ENCODE results near the gene P2RY2.
"Not testable (repeated sequence)": the region's sequence is repeated elsewhere in the genome, so short reads cannot be mapped to it uniquely, and the experiment has no call there.

Gene P2RY2

DNA sequence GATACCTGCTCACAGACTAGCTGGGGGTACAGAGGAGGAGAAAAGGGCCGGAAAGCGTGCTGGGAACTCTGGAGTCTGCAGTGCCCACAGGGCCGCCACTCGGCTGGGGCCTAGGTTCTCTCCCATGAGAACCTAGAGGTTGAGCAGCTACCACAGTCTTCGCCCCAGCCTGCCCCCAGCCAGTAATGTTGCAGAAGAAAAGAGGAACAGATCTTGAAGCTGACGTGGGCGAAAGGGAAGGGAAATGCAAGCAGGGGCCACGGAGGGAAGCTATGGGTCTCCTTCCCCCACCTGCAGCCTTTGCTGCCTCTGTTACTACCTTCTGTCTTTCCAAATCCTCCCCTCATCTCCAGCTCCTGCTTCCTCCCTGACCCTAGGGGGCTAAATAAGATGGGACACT, 28.8 kb upstream of the P2RY2 start:
- DNase-seq: no peak

DNA sequence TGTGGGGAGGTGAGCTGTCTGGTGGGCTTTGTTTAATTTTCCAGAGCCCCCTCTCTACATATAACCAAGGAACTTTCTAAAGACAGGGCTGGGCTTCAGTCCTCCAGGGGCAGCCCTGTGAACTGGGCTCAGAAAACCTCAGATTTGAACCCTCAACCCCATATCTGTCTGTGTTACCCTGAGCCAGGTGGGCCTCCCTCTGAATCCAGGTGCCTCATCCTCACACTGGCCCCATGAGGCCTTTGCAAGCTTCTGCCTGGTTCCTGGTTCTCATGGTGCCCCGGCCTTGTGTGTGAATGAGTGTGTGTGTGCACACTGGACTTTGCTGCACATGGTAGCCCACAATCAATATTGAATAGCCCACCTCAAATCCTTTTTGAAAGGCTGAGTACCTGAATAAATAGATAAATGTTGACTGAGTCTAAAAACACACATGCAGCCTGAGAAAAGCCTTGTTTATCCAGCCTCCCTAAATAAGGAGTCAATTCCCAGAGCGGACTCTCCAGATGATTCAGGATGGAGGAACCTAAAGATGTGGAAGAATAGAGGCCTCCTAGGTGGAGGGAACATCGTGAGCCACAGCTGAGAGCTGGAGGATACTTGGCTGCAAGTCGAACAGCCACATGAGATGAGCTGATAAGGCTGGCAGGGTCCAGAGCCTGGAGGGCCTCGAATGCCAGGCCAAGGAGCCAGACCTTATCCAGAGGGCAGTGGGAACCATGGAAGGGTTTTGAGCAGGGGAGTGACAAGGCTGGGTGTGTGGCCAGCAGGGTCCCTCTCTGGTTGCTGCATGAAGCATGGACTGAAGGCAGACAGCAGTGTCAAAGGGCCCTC, 28.1 kb upstream of the P2RY2 start:
- DNase-seq: no peak

DNA sequence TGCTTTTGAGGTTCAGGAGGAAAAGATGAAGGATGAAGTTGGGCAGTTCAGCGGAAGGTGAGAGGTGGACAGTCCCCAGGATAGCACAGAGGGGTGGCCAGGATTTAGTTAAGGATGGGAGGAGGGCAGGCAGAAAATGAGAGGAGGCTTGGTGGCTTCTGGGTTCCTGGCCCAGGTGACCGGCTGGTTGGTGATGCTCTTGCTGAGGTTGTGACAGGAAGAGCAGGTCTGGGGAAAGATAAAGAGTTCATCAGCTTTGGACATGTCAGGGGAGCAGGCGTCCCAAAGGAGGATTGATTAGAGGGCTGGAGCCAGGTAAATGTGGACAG, 27.6 kb upstream of the P2RY2 start:
- DNase-seq: no peak

DNA sequence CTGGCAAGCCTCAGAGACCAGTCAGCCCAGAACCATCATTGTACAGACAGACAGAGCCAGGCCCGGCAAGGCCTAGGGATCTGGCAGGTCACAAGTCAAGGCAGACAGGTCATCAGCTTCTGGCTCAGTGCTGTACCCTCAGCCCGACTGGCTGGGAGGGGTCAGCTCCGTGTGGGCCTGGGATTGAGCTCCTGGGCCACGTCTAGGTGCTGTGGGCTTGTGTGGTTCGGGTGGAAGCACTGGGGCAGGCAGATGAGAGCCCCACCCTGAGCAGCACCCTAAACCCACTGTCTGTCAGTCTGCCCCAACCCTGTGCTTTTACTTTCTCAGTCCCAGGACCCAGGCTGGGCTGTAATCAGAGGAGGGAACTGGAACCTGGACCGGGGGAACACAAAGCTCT, 26.9 kb upstream of the P2RY2 start:
- no peak for DNase-seq

DNA sequence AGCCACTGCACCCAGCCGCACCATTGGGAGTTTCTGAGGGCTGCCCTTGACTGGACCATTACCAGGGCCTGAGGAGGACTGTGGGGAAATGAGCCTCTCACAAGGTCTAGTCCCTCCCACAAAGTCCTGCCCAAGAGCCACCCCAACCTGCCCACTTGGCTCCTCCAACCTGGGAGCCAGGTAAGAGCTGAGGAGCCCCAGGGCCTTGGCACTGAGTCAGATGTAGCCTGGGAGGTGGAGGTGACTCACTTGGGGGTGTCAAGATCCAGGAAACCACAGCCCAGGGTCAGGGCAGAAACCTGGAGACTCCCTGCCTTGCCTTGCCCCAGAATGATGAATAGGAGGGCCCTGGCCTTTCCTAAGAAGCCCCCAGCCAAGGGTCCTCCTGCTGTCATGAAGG, 25.8 kb upstream of the P2RY2 start:
- peak; percentile 29 for DNase-seq

DNA sequence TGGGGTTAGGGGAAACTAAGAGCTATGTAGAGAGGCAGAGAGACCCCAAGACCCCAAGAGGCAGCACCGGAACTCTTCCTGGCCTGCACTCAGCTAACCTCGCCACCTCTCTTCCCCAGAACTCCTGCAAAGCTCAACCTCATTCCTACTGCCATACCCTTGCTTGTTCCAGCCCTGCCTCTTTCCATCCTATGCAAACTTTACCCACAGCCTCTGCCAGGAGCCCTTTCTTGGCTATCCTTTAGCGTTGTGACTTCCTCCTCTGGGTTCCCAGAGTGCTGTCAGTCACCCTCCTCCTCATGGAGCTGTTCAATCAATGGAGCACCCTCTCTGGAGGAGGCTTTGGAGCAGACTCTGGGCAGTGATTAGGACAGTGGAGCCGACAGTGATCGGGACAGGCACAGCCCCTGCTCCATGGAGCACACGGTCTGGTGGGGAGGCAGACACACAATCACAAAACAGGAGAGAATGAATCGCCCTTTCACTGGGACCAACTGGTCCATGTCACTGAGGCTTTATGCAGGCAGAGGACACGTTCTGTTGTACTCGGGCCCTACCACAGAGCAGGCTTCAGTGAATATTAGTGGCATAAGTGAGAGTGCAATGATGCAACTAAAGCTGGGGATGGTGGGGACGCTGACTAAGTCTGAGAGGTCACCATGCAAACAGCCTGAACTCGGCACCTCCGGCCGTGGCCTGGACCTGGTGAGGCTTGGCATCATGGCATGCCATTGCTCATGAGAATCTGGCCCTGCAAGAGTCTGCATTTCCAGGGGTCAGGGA, 24.6 kb upstream of the P2RY2 start:
- DNase-seq: no peak

DNA sequence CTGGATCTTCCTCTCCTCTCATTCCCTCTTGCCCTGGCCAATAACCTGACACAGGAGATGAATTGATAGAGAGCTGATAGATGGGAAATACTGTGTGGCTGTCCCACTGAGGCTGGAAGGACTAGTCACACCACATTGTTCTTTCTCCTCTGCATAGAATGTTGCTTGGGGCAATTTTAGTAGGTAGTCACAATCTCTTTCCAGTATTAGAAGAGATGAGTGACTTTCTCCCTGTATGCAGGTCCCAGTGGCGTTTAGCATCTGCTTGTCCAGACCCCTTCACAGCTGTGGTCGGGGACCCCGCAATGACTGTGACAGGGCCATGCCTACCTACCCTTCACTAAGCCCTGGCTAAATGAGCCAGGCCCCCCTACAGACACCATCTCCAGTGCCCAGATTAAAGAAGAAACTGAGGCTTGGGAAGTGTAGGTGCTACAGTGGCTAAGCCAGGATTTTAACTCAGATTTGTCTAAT, 24.0 kb upstream of the P2RY2 start:
- DNase-seq: no peak

DNA sequence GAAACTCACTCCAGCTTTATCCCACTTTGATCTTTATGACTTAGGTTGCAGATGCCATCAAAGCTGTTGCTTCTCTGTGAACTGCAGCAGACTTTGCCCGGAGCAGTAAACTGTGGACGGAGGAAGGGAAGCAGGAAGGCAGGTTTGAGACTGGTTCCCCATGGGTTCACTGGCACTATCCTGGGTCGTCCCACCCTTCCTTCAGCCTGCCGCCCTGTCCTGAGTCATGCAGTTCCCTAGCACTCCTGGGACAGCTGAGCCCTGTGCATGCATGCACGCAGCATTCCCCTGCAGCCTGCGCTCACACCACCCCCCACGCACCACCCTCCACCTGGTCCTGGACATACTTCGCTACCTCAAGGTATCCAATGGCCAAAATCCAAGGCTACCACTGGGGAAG, 23.5 kb upstream of the P2RY2 start:
- peak; percentile 19 for DNase-seq

DNA sequence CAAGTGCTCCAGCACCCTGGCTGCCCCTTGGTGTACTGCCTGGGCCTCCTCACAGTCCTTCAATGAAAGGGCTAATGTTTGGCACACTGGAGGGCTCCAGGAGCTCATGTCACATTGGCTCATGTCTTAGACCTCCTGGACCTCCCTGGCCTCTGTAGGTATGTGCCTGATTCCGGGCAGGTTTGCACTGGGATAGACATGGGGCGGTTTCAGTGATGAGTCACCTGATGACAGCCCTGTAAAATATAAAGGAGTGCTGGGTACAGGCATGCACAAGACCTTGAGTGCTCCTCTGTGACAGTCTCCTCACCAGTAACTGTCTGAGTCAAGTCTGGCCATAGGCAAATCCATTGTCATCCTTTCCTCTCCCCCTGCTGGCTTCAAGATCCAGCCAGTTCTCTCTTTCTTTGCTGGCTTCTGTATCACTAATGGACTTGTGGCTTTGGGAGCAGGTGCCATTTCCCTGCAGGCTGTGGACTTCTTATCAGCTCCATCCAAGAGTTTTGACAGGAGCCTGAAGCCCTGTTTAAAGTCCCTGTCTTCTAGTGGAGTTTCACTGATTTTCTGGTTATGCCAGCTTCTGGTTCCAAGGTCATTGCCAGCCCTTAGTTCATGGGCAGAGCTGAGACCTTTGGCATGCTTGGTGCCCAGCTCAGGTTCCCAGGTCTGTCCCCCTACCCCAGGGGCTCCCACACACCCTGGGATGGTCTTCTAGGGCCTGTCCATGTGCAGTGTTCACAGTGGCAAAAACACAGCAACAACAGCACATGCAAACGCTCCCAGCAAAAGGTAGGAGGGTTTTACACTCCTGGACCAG, 22.7 kb upstream of the P2RY2 start:
- DNase-seq: peak; percentile 21

DNA sequence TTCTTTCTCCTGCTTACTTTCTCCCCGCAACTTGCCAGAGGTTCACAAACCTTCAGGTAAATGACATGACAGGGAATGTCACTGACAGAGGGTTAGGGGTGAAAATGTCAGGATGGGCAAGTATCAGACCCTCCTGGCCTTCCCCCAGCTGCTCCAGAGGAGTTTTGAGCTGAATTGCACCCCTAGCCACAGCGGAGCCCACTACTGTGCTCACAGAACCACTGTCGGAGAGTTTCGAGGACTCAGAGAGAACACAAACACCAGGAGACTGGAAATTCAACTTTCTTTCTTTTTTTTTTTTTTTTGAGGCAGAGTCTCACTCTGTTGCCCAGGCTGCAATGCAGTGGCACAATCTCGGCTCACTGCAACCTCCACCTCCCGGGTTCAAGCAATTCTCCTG, 21.5 kb upstream of the P2RY2 start:
- DNase-seq: no peak

DNA sequence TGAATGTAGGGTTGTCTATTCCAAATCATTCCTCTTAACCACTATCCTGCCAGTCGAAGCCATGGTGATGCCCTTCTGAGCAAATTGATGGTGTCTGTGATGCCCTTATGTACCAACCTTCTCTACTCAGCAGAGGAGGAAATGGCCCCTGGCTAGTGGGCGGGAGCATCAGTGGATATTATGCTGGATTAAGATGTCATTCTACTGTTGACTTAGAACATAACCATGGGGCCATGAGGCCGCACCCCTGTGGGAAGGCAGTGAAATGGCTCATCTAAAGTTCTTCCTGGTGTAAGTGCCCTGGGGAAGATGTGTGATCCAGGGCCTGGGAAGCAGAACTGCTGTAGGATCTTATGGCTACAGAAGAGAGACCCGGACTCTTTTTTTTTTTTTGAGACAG, 20.7 kb upstream of the P2RY2 start:
- DNase-seq: no peak

DNA sequence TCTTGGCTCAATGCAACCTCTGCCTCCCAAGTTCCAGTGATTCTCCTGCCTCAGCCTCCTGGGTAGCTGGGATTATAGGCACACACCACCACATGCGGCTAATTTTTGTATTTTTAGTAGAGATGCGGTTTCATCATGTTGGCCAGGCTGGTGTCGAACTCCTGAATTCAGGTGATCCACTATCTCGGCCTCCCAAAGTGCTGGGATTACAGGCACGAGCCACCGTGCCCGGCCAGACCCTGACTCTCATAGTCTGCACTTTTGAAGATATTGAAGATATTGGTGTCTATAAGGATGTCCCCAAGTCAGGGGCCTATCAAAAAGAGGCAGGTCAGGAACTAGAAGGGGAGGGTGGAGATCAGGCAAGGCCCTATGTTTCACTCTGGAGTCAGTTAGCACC, 20.3 kb upstream of the P2RY2 start:
- DNase-seq: not testable (repeated sequence)

DNA sequence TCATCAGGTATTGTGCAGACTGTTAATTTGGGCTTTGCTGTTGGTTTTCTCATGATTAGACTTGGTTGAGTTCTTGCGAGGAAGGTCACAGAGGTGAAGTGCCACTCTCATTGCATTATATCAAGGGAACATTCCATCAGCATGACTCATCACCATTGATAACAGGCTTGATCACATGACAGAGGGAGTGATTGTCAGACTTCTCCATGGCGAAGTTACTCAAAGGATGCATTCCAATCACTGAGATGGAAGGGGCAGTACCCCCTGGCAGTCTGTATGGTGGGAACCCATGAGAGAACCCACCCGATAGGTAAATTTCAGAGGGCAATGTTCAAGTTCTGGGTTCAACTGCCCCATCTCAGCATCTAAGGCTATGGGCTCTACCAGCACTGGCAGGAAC, 19.4 kb upstream of the P2RY2 start:
- DNase-seq: peak; percentile 24

DNA sequence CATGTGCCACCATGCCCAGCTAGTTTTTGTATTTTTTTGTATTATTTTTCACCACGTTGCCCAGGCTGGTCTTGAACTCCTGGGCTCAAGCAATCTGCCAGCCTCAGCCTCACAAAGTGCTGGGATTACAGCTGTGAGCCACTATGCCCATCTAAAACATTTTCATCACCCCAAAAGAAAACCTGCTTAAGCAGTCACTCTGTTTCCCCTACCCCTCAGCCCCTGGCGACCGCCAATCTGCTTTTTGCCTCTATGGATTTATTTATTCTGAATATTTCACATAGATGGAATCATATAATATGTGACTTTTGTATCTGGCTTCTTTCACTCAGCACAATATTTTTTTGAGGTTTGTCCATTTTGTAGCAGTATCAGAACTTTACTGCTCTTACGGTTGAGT, 18.6 kb upstream of the P2RY2 start:
- DNase-seq: no peak

DNA sequence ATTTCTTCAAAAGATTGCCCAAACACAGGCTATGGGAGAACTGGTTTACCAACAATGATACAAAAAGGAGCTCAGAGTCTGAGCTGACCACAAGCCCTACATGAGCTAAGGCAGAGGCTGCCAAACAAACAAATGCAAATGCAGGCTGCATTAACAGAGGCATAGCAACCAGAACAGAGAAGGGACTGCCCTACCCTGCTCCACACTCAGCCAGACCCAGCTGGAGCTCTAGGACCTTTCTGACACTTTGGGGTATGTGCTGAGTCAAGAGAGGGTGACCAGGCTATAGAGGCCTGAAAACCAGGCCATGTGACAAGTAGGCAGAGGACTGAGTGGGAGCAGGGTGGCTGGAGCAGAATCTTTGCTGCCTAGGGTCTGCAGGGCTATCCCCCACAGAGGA, 17.8 kb upstream of the P2RY2 start:
- no peak for DNase-seq

DNA sequence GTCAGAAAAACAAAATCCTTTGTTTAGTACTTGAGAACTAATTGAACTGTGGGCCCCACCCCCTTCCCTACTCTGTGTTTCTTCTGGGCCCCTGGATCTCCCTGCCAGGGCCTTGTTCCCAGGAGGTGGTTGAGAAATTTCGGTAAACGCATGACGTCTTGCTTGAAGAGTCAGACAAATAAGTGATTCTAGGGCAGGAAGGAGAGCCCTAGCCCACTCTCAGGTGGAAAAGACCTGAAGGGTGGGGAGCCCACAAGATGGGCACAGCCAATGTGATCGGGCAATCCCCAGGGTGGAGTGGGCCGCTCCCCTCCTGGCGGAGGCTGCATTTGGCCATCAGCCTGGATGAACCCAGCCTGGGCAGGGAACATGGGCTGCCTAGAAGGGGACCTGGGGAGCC, 16.8 kb upstream of the P2RY2 start:
- no peak for DNase-seq

DNA sequence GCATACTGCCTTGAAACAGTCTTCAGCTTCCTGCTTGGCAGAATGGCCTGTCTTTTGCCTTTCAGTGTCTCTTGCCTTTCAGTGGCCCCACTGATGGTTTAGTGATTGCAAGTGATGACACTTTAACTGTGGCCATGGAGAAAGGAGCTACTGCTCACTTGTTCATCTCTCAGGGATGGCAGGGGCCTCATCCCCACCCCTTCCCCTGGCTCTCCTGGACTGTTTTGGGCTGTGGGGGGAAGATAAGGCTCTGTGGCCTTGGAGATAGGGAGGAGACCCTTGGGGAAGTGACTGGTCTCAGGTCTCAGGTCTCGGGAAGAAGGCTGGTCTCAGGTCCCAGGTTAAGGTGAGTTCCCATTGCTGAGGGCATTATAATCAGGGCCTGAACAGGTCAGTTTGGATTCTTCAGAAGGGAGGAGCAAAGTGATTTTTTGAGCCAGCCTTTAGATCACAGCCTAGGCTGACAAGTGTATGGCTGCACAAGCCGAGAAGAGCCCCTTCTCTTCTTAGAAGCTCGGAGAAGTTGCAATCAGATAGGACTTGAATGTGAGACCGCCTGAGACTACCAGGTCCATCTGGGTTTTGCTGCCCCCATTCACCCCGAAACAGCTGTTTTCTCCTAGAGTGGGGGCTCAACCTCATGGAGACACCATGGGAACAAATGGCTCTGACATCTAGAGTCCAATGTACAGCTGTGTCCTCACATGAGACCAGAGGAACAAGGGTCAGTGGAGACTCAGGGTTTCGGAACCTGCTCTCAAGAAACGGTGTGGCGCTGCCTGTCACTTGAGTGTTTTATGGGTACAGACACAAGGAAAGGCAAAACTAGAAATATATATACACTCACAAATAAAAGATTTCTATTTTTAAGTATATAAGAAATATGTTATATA, 15.9 kb upstream of the P2RY2 start:
- DNase-seq: no peak

DNA sequence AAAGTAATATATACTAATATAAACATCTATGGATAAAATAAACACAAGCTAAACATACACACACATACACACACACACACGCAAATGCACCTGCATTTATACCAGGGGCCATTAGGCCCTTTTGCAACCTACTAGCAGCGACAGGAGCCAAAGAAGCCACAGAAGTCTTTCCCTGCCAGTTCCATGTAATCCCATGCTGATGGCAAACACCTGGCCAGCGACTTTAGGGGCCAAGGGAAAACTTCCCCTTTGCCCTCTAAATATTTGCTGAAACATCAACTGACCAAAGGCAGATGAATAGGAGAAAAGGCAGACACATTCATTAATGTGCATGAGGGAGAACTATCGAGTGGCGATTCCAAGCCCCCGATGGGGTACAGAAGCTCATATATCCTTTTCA, 14.8 kb upstream of the P2RY2 start:
- DNase-seq: no peak

DNA sequence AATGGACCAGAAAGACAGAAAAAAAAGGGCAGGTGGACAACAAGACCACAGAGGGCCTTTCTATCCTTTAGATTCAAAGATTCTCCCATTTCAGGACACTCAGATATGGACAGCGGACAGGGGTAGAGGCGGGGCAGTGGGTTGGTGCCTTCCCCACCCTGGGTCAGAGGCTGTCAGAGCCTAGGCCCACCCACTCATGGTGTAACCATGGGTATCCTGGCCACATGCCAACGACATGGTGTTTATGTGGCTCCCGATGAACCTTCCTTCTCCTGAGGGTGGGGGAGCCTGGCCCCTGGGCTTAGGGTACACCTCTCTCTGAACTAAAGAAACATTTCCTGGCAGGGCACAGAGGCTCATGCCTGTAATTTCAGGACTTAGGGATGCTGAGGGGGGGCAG, 14.3 kb upstream of the P2RY2 start:
- DNase-seq: no peak

DNA sequence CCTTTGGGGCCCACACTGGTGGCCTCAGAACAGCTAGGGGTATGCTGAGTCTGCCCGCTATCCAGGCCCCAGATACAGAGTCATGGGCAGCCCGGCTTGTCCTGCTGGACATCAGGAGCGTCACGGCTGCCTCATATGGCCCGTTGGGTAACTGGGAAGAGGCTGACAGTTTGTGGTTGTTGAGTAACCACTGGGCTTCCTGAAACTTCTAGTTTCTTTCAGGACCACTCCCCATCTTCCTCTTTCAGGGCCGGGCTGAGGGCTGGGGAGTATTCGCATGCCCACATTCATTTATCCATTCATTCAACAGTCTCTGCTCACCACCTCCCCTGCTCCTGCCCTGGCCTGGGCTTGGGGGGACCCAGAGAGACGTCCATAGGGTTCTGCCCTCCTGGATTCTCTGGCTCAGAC, 13.4 kb upstream of the P2RY2 start:
- DNase-seq: no peak

DNA sequence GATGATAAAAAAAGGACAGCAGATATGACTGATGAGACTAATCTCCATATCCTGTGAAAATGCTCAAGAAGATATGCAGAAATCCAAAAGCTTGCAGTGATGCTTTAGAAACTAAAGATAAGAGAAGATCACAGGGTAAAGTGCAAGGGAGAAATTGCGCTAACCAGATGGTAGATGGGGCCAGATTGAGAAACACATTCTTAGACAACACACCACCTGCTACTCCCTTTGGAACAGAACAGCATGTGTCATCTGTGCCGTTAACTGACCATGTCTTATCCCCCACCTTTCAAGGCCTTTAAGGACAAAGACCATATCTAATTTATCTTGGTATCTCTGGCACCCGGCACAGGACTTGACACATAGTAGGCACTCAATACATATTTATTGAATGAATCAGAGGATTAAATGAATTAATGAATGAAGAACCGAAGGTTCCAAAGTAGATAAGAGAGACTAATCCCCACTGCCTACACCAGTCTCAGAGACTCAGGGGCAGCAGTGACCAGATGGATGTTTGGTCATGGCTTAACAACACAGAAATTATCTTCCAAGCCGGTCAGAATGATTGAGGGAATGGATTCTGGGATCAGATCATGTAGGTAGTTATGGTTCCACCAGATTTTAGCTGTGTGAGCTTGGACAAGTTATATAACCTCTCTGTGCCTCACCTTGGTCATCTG, 12.3 kb upstream of the P2RY2 start:
- DNase-seq: no peak

DNA sequence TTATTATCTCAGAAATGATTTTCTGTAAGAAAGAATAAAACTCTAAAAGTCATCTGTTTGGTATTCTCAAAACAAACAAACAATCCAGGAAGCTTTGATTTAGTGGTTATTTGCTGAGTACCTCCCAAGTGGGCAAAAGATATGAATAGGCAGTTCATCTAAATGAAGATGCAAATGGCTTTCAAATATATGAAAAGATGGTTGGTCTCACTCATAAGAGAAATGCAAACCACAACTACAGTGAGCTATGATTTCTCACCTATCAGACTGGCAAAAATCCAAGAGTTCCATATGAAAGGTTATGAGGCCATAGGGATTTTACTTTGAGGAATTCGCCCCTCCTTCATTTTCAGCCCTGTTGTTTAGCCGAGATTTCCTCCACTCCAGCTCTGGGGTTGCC, 11.3 kb upstream of the P2RY2 start:
- no peak for DNase-seq
